H1 (cell line): ENCODE data around the gene ABCG8. TPM values are rescaled to one million over a fixed set of nuclear protein-coding genes. Genes with fewer than 3 reads are reported as not detected.

ENCODE experiments used
- CEBPB ChIP-seq: IDR thresholded peaks from 2 replicates; pipeline ENCODE4 v1.6.1; 2012; ENCODE audit warnings: low read depth, low read length
- CTBP2 ChIP-seq: IDR thresholded peaks from 2 replicates; pipeline ENCODE4 v1.7.0; 2011; ENCODE audit warnings: borderline replicate concordance, mild to moderate bottlenecking, moderate library complexity, mixed read lengths, low read length; ENCODE audit not compliant: insufficient read depth, insufficient read length
- JUN ChIP-seq: IDR thresholded peaks from 2 replicates; pipeline ENCODE4 v1.6.1; 2011; ENCODE audit warnings: low read depth, mild to moderate bottlenecking, improper control_type of control experiment, low read length
- RBBP5 ChIP-seq: IDR thresholded peaks from 2 replicates; pipeline ENCODE4 v1.7.1; 2012; ENCODE audit warnings: low read depth, mild to moderate bottlenecking, inconsistent platforms, low read length, moderate library complexity, borderline replicate concordance
- TBP ChIP-seq: IDR thresholded peaks from 2 replicates; pipeline ENCODE4 v1.6.1; 2011; ENCODE audit warnings: low read depth, low read length, improper control_type of control experiment
- YY1 ChIP-seq: IDR thresholded peaks from 2 replicates; pipeline ENCODE4 v1.6.1; 2011; ENCODE audit warnings: low read depth, mild to moderate bottlenecking, low read length
- polyA plus RNA-seq, 7 experiments: library from polyadenylated mRNA; depleted of rRNA in 3 of 7; stranded (reverse) in 5 of 7; unstranded in 2 of 7; fragments of >200 nt in 5 of 7; fragments of 200-250 nt in 2 of 7; gene quantifications; 1 replicate in 5 of 7; 2 replicates in 1 of 7; 4 replicates in 1 of 7; pipeline versions ENCODE4 v1.2.1 to v1.2.3, GENCODE V29; 2011 to 2013; ENCODE audit warnings: missing spikeins in 2 of 7, mixed read lengths in 2 of 7
- total RNA-seq: library from RNA; stranded (reverse); fragmentation: NEBNext Ultra II Directional; extraction: Animal tissue kit (Norgen Biotek cat#: 25700); gene quantifications from 2 replicates; pipeline ENCODE4 v1.2.1, GENCODE V29; 2021
- TF ChIP-seq, protein P1 (sequence below): fragments of 300-600 bp; sonication (generic); IDR thresholded peaks from 2 replicates; pipeline ENCODE4 v1.7.1; 2012; ENCODE audit warnings: low read length, moderate library complexity, mild to moderate bottlenecking, inconsistent platforms; ENCODE audit not compliant: insufficient replicate concordance

The ABCG8 gene
- total and polyA plus RNA-seq, 2 of the 8 experiments (the other 6 are each of a cell fraction or from before 2014, with no cell fraction given): not detected

DNA sequence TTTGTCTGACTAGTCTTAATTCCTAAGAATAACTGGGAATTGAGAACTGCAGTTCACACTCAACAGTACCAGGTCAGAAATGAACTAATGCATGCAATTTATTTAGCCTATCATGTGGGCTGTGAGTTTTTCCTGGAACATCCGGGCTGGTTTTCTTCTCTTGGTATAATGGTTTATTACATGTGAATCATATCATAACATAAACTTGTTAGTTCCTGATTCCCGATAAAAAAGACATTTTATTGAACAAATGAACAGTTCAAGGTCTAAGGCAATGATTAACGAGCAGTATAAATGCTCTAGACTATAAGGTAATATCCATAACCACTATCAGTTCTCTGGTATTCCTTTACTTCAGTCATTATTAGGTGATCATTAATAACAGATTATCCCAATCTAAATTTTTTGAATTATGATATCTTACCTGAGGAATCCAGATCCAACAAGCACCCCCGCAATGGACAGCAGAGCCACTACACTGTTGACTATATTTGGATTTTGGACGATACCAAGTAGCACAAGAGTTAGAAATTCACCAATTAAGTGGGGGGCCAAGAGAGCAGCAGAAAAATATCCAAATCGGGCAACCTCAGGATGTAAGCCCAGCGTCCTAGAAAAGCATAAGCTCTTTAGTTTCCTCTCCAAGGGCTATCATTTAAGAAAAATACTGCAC is 19.1 kb upstream of the ABCG8 start (continued):
- TF ChIP-seq, protein P1, sequence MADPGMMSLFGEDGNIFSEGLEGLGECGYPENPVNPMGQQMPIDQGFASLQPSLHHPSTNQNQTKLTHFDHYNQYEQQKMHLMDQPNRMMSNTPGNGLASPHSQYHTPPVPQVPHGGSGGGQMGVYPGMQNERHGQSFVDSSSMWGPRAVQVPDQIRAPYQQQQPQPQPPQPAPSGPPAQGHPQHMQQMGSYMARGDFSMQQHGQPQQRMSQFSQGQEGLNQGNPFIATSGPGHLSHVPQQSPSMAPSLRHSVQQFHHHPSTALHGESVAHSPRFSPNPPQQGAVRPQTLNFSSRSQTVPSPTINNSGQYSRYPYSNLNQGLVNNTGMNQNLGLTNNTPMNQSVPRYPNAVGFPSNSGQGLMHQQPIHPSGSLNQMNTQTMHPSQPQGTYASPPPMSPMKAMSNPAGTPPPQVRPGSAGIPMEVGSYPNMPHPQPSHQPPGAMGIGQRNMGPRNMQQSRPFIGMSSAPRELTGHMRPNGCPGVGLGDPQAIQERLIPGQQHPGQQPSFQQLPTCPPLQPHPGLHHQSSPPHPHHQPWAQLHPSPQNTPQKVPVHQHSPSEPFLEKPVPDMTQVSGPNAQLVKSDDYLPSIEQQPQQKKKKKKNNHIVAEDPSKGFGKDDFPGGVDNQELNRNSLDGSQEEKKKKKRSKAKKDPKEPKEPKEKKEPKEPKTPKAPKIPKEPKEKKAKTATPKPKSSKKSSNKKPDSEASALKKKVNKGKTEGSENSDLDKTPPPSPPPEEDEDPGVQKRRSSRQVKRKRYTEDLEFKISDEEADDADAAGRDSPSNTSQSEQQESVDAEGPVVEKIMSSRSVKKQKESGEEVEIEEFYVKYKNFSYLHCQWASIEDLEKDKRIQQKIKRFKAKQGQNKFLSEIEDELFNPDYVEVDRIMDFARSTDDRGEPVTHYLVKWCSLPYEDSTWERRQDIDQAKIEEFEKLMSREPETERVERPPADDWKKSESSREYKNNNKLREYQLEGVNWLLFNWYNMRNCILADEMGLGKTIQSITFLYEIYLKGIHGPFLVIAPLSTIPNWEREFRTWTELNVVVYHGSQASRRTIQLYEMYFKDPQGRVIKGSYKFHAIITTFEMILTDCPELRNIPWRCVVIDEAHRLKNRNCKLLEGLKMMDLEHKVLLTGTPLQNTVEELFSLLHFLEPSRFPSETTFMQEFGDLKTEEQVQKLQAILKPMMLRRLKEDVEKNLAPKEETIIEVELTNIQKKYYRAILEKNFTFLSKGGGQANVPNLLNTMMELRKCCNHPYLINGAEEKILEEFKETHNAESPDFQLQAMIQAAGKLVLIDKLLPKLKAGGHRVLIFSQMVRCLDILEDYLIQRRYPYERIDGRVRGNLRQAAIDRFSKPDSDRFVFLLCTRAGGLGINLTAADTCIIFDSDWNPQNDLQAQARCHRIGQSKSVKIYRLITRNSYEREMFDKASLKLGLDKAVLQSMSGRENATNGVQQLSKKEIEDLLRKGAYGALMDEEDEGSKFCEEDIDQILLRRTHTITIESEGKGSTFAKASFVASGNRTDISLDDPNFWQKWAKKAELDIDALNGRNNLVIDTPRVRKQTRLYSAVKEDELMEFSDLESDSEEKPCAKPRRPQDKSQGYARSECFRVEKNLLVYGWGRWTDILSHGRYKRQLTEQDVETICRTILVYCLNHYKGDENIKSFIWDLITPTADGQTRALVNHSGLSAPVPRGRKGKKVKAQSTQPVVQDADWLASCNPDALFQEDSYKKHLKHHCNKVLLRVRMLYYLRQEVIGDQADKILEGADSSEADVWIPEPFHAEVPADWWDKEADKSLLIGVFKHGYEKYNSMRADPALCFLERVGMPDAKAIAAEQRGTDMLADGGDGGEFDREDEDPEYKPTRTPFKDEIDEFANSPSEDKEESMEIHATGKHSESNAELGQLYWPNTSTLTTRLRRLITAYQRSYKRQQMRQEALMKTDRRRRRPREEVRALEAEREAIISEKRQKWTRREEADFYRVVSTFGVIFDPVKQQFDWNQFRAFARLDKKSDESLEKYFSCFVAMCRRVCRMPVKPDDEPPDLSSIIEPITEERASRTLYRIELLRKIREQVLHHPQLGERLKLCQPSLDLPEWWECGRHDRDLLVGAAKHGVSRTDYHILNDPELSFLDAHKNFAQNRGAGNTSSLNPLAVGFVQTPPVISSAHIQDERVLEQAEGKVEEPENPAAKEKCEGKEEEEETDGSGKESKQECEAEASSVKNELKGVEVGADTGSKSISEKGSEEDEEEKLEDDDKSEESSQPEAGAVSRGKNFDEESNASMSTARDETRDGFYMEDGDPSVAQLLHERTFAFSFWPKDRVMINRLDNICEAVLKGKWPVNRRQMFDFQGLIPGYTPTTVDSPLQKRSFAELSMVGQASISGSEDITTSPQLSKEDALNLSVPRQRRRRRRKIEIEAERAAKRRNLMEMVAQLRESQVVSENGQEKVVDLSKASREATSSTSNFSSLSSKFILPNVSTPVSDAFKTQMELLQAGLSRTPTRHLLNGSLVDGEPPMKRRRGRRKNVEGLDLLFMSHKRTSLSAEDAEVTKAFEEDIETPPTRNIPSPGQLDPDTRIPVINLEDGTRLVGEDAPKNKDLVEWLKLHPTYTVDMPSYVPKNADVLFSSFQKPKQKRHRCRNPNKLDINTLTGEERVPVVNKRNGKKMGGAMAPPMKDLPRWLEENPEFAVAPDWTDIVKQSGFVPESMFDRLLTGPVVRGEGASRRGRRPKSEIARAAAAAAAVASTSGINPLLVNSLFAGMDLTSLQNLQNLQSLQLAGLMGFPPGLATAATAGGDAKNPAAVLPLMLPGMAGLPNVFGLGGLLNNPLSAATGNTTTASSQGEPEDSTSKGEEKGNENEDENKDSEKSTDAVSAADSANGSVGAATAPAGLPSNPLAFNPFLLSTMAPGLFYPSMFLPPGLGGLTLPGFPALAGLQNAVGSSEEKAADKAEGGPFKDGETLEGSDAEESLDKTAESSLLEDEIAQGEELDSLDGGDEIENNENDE: no peak
- TF ChIP-seq JUN: no peak
- no peak for TF ChIP-seq CTBP2
- no peak for TF ChIP-seq CEBPB
- TF ChIP-seq RBBP5: no peak
- TF ChIP-seq YY1: no peak
- no peak for TF ChIP-seq TBP
